OCI-LY7 (cell line): ENCODE results near the gene ARIH1.

Experiments
- EZH2phosphoT487 ChIP-seq: fragments of 200-600 bp; sonication (generic); IDR thresholded peaks from 2 replicates; pipeline ENCODE4 v1.6.1; 2018; ENCODE audit warnings: low read depth, borderline replicate concordance, mild to moderate bottlenecking, mixed run types, antibody characterized with exemption, low read length, moderate library complexity, mixed read lengths
- TF ChIP-seq, protein P1 (sequence below): fragments of 200-600 bp; sonication (generic); conservative IDR thresholded peaks from 2 replicates; pipeline ENCODE4 v1.5.1; 2014; ENCODE audit warnings: mild to moderate bottlenecking, antibody characterized with exemption, low read length, moderate library complexity, mixed read lengths

- TF ChIP-seq, protein P1, sequence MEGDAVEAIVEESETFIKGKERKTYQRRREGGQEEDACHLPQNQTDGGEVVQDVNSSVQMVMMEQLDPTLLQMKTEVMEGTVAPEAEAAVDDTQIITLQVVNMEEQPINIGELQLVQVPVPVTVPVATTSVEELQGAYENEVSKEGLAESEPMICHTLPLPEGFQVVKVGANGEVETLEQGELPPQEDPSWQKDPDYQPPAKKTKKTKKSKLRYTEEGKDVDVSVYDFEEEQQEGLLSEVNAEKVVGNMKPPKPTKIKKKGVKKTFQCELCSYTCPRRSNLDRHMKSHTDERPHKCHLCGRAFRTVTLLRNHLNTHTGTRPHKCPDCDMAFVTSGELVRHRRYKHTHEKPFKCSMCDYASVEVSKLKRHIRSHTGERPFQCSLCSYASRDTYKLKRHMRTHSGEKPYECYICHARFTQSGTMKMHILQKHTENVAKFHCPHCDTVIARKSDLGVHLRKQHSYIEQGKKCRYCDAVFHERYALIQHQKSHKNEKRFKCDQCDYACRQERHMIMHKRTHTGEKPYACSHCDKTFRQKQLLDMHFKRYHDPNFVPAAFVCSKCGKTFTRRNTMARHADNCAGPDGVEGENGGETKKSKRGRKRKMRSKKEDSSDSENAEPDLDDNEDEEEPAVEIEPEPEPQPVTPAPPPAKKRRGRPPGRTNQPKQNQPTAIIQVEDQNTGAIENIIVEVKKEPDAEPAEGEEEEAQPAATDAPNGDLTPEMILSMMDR = no peak
- TF ChIP-seq EZH2phosphoT487 = no peak
Measured at GRCh38 chr15:72616491-72617210, 142.5 kb downstream of the ARIH1 start.
